Spleen (tissue), 7 donors: ENCODE data around the gene MYL3.
A peak's percentile ranks its signal among the peaks of the same experiment; 100 is the strongest.

ENCODE experiments used
- POLR2A ChIP-seq, 3 donors: fragments of 450-650 bp; IDR thresholded peaks; one replicate each; pipeline ENCODE4 v1.5.1; 2017; ENCODE audit warnings: antibody characterized with exemption in 3 of 3, mild to moderate bottlenecking in 1 of 3
- POLR2AphosphoS5 ChIP-seq, 3 donors: sonication (generic); formaldehyde crosslinking; IDR thresholded peaks; one replicate each; pipeline ENCODE4 v1.5.1; 2017; ENCODE audit warnings: antibody characterized with exemption in 3 of 3
- TF ChIP-seq, protein P1 (sequence below), 11 experiments: fragments of 200-600 bp in 7 of 11; fragments of 450-650 bp in 4 of 11; sonication (generic) in 4 of 11; IDR thresholded peaks in 8 of 11; conservative IDR thresholded peaks in 3 of 11; 1 replicate in 7 of 11; 2 replicates in 4 of 11; pipeline versions ENCODE4 v1.4.0 to v1.8.0; 2016 to 2021; ENCODE audit warnings: antibody characterized with exemption in 11 of 11, inconsistent platforms in 4 of 11, mild to moderate bottlenecking in 1 of 11
- donor health status: DM: no; HTN: no; CAD: no; lungs with moderate emphysema.
- donor health status: DM: no; HTN: no; CAD: no.
- donor health status: DM: no; HTN: no; CAD: no.

DNA sequence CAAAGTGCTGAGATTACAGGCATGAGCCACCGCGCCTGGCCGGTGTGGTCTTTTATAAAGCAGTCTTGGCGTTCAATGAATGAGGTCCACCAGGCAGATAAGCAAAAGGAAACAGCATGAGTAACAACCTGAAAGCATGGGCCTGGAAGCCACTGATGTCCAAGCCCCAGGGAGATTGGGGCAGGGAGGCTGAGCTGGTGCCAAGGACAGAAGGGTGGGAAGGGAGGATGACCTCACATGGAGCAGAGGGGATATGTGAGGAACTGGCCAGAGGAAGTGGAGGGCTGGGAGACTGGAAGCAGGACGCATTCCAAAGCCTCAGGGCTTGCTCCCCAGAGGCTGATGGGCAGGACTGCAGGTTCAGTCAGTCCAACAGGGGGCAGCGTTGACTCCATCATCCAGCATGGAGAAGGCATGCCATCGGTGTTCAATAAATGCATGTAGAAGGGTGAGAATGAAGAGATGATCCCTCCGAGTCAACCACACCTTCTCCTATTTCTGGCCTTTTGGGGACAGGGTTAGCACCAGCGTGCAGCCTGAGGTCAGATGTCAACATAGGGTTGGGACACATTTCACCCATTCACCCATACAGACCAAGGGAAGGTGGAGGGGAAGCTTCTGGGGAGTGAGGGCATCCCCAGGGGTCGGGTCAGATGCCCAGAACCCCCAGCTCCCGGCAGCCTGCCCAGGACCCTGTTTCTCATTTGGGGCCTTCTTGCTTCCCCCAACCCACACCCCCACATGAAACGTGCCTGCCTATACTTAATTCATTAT lies 14.8 kb downstream of the MYL3 start:
- TF ChIP-seq, protein P1, sequence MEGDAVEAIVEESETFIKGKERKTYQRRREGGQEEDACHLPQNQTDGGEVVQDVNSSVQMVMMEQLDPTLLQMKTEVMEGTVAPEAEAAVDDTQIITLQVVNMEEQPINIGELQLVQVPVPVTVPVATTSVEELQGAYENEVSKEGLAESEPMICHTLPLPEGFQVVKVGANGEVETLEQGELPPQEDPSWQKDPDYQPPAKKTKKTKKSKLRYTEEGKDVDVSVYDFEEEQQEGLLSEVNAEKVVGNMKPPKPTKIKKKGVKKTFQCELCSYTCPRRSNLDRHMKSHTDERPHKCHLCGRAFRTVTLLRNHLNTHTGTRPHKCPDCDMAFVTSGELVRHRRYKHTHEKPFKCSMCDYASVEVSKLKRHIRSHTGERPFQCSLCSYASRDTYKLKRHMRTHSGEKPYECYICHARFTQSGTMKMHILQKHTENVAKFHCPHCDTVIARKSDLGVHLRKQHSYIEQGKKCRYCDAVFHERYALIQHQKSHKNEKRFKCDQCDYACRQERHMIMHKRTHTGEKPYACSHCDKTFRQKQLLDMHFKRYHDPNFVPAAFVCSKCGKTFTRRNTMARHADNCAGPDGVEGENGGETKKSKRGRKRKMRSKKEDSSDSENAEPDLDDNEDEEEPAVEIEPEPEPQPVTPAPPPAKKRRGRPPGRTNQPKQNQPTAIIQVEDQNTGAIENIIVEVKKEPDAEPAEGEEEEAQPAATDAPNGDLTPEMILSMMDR (IDR thresholded peaks at IDR 0.05 in 8 of 11, conservative IDR thresholded peaks at IDR 0.05 in 3 of 11), result peak in 7 of 11 experiments; percentile 4 to 49 (median 31)
- TF ChIP-seq POLR2A (IDR thresholded peaks at IDR 0.05) (no peak), POLR2AphosphoS5 (IDR thresholded peaks at IDR 0.05) (no peak)
